Kidney (tissue), 14 donors: ENCODE measurements around the gene PTPRG. TPM values are rescaled to one million over a fixed set of nuclear protein-coding genes. Genes with fewer than 3 reads are reported as not detected.

Experiments
- DNase-seq, 5 donors: peaks; one replicate each; pipeline ENCODE4 v3.0.0-alpha.2; 2013 to 2020
- FAIRE-seq: peaks from 2 replicates; lab custom pipeline; 2012; peaks lifted over from hg19 to GRCh38; lab: Jason Lieb, UNC
- H3K27ac ChIP-seq, 2 donors: one replicate each; pipeline ENCODE4 v1.7.0; 2013; ENCODE audit warnings: low read depth in 2 of 2, low read length in 2 of 2, inconsistent platforms in 1 of 2
- H3K27me3 ChIP-seq: one replicate; pipeline ENCODE4 v1.7.1; 2013; ENCODE audit warnings: low read length, inconsistent platforms; ENCODE audit not compliant: control insufficient read depth, insufficient read depth
- H3K36me3 ChIP-seq, 3 donors: one replicate each; pipeline versions ENCODE4 v1.7.0 to v1.7.1; 2013; ENCODE audit warnings: low read length in 3 of 3, control low read depth in 1 of 3, inconsistent platforms in 1 of 3; ENCODE audit not compliant: insufficient read depth in 3 of 3, control insufficient read depth in 2 of 3
- H3K4me1 ChIP-seq, 3 donors: one replicate each; pipeline versions ENCODE4 v1.7.0 to v1.7.1; 2013; ENCODE audit warnings: low read length in 3 of 3, inconsistent platforms in 1 of 3, low read depth in 1 of 3; ENCODE audit not compliant: control insufficient read depth in 2 of 3, insufficient read depth in 2 of 3
- H3K4me3 ChIP-seq, 3 donors: one replicate each; pipeline versions ENCODE4 v1.7.0 to v1.8.1; 2013; ENCODE audit warnings: low read length in 3 of 3, control low read depth in 1 of 3, inconsistent platforms in 1 of 3
- H3K9ac ChIP-seq, 3 donors: one replicate each; pipeline versions ENCODE4 v1.7.0 to v1.7.1; 2013; ENCODE audit warnings: low read length in 3 of 3, control low read depth in 1 of 3, inconsistent platforms in 1 of 3
- H3K9me3 ChIP-seq, 3 donors: one replicate each; pipeline versions ENCODE4 v1.7.0 to v1.7.1; 2013; ENCODE audit warnings: low read length in 3 of 3, control low read depth in 1 of 3, inconsistent platforms in 1 of 3; ENCODE audit not compliant: control insufficient read depth in 2 of 3, insufficient read depth in 1 of 3
- intact Hi-C: fragments of 100-400 bp; cut with DNase I; formaldehyde crosslinking; loops from one replicate; pipeline ENCODE4 v1.11.1; 2022
- polyA plus RNA-seq: library from polyadenylated mRNA; stranded (reverse); fragments of 350-450 nt; fragmentation: Illumina TruSeq; extraction: RNeasy Lipid Tissue Mini Kit (QIAGEN cat#74804); gene quantifications from one replicate; pipeline ENCODE4 v1.2.3, GENCODE V29; 2014; ENCODE audit warnings: low read depth, low replicate concordance; ENCODE audit not compliant: insufficient read depth
- total RNA-seq: library from RNA; stranded (reverse); fragmentation: NEBNext Ultra II Directional; extraction: Animal tissue kit (Norgen Biotek cat#: 25700); gene quantifications from one replicate; pipeline ENCODE4 v1.2.1, GENCODE V29; 2021
- TF ChIP-seq, protein P1 (sequence below): IDR thresholded peaks from 3 replicates; pipeline ENCODE4 v1.5.1; 2012; ENCODE audit warnings: mild to moderate bottlenecking, moderate library complexity, borderline replicate concordance; ENCODE audit not compliant: insufficient read depth; ENCODE audit errors: extremely low read depth
- donor health status: control.
- donor health status: control.
- donor health status: control.
- donor health status: control.
- donor health status: control.
- donor health status: DM: yes; HTN: yes; CAD: no.
- donor health status: Normal renal cell carcinoma (clear cell type).

PTPRG gene
- total and polyA plus RNA-seq, 2 donors from 2014 or later: 9.2 to 154 TPM

DNA sequence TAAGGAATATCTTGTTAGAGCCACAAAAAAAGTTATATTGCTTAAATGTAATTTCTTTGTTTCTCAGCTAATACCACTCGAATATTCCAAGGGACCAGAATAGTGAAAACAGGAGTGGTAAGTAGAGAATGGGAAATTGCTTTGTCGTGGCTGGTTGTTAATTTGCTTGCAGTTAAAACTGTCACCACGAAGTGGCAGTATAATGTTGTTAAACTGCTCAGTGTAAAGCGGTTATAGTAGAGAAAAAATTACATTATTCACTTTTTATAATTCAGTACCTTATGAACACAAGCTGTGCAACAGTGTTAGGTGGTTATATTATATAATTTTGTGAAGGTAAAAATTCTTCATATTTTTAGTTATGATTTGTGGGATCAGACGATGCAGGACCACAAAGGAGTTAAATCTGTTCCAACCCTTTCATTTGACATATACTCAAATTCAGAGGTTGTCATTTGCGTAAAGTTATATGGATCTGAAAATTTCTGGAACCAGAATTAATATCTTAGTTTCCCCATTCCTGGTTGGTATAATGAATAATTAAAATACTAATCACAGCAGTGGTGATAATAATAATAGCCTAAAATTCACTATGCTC lies 640.2 kb downstream of the PTPRG start:
- peak in 2 of 5 donors; percentile 46 to 67 for DNase-seq
- Histone ChIP-seq H3K9me3 (no peaks in the 10 kb centered on the region), H3K36me3 (peaks cover 0 to 22% (median 7%) of the 10 kb centered on the region in 3 donors), H3K27ac (no peak overlapping the region), H3K9ac (no peak overlapping the region), H3K4me3 (no peak overlapping the region), H3K27me3 (no peaks in the 10 kb centered on the region), H3K4me1 (no peaks in the 10 kb centered on the region)
- intact Hi-C loops: no loop called here
- peak; percentile 74 for FAIRE-seq
- TF ChIP-seq, protein P1, sequence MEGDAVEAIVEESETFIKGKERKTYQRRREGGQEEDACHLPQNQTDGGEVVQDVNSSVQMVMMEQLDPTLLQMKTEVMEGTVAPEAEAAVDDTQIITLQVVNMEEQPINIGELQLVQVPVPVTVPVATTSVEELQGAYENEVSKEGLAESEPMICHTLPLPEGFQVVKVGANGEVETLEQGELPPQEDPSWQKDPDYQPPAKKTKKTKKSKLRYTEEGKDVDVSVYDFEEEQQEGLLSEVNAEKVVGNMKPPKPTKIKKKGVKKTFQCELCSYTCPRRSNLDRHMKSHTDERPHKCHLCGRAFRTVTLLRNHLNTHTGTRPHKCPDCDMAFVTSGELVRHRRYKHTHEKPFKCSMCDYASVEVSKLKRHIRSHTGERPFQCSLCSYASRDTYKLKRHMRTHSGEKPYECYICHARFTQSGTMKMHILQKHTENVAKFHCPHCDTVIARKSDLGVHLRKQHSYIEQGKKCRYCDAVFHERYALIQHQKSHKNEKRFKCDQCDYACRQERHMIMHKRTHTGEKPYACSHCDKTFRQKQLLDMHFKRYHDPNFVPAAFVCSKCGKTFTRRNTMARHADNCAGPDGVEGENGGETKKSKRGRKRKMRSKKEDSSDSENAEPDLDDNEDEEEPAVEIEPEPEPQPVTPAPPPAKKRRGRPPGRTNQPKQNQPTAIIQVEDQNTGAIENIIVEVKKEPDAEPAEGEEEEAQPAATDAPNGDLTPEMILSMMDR: peak; percentile 59

GRCh38 chr3:62203152-62203551 lies 641.8 kb downstream of the PTPRG start:
- FAIRE-seq: no peak
- H3K36me3 ChIP-seq: peaks cover 0 to 19% (median 7%) of the 10 kb centered on the region in 3 donors
- TF ChIP-seq, protein P1: no peak
- no peak overlapping the region for H3K27ac ChIP-seq
- no peaks in the 10 kb centered on the region for H3K27me3 ChIP-seq
- H3K4me1 ChIP-seq: no peaks in the 10 kb centered on the region
- H3K4me3 ChIP-seq: no peak overlapping the region
- no peaks in the 10 kb centered on the region for H3K9me3 ChIP-seq
- DNase-seq: no peak
- intact Hi-C loops: no loop called here
- H3K9ac ChIP-seq: no peak overlapping the region

DNA sequence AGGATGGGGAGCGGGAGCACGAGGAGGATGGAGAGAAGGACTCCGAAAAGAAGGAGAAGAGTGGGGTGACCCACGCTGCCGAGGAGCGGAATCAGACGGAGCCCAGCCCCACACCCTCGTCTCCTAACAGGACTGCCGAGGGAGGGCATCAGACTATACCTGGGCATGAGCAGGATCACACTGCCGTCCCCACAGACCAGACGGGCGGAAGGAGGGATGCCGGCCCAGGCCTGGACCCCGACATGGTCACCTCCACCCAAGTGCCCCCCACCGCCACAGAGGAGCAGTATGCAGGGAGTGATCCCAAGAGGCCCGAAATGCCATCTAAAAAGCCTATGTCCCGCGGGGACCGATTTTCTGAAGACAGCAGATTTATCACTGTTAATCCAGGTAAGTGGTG lies 642.2 kb downstream of the PTPRG start:
- no peak overlapping the region for H3K4me3 ChIP-seq
- DNase-seq (no peak), FAIRE-seq (no peak)
- H3K27me3 ChIP-seq: no peaks in the 10 kb centered on the region
- no peaks in the 10 kb centered on the region for H3K9me3 ChIP-seq
- H3K9ac ChIP-seq: no peak overlapping the region
- peaks cover 0 to 19% (median 7%) of the 10 kb centered on the region in 3 donors for H3K36me3 ChIP-seq
- H3K27ac ChIP-seq: no peak overlapping the region
- intact Hi-C loops: no loop called here
- TF ChIP-seq, protein P1: no peak
- H3K4me1 ChIP-seq: no peaks in the 10 kb centered on the region

DNA sequence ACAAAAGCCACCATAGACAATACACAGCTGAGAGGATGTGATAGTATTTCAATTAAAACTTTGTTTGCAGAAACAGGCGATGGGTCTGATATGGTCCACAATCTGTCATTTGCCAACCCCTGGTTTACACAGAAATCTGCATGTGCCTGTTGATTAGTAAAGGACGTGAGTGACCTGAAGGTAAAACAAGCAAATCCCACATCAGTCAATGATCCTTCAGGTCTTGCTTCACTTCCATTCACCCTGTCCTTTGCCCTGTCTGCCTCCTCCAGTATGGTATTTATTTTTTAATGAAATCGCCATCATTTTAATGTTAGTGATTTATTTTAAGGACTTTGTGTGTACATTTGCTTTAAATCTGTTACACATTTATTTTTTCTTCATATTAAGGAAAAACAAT lies 645.8 kb downstream of the PTPRG start:
- no peak overlapping the region for H3K27ac ChIP-seq
- peaks cover 0 to 14% (median 4%) of the 10 kb centered on the region in 3 donors for H3K36me3 ChIP-seq
- no peaks in the 10 kb centered on the region for H3K9me3 ChIP-seq
- TF ChIP-seq, protein P1: no peak
- H3K27me3 ChIP-seq: no peaks in the 10 kb centered on the region
- intact Hi-C loops: no loop called here
- H3K9ac ChIP-seq: no peak overlapping the region
- H3K4me3 ChIP-seq: no peak overlapping the region
- FAIRE-seq (no peak), DNase-seq (no peak)
- H3K4me1 ChIP-seq: no peaks in the 10 kb centered on the region
